Measurements from ENCODE around the gene EEF2K.
A peak's percentile ranks its signal among the peaks of the same experiment; 100 is the strongest.
"Not testable (repeated sequence)": the region's sequence is repeated elsewhere in the genome, so short reads cannot be mapped to it uniquely, and the experiment has no call there.

Gene EEF2K

GRCh38 chr16:22207715-22208360 is 1.8 kb downstream of the EEF2K start:
- DNase-seq, result no peak

GRCh38 chr16:22210285-22210684 is 4.2 kb downstream of the EEF2K start:
- DNase-seq, result no peak

GRCh38 chr16:22210854-22211253 is 4.8 kb downstream of the EEF2K start:
- DNase-seq, result no peak

- DNase-seq, result no peak
These were observed 7.2 kb downstream of the EEF2K start for GRCh38 chr16:22213236-22213635.

- no peak for DNase-seq
These were observed 7.7 kb downstream of the EEF2K start for GRCh38 chr16:22213801-22214200.

- no peak for DNase-seq
These were observed 8.3 kb downstream of the EEF2K start for GRCh38 chr16:22214402-22214801.

GRCh38 chr16:22214889-22215288 is 8.8 kb downstream of the EEF2K start:
- DNase-seq, result no peak

GRCh38 chr16:22216191-22216831 is 10.2 kb downstream of the EEF2K start:
- no peak for DNase-seq

- DNase-seq, result not testable (repeated sequence)
These were observed 10.8 kb downstream of the EEF2K start for GRCh38 chr16:22216832-22217225.

- peak in 1 of 56 donors; percentile 3 for DNase-seq
These were observed 12.0 kb downstream of the EEF2K start for GRCh38 chr16:22217890-22218730.

- DNase-seq, result no peak
These were observed 13.5 kb downstream of the EEF2K start for GRCh38 chr16:22219389-22220068.

- peak in 1 of 56 donors; percentile 3 for DNase-seq
These were observed 14.0 kb downstream of the EEF2K start for GRCh38 chr16:22220069-22220440.

- DNase-seq, result peak in 46 of 56 donors; percentile 1 to 83 (median 35)
These were observed 14.6 kb downstream of the EEF2K start for GRCh38 chr16:22220714-22221113.

- no peak for DNase-seq
These were observed 15.9 kb downstream of the EEF2K start for GRCh38 chr16:22222006-22222405.

- DNase-seq, result no peak
These were observed 16.9 kb downstream of the EEF2K start for GRCh38 chr16:22222998-22223397.

GRCh38 chr16:22225060-22225459 is 19.0 kb downstream of the EEF2K start:
- peak in 48 of 56 donors; percentile 1 to 91 (median 38) for DNase-seq

- DNase-seq, result no peak
These were observed 23.8 kb downstream of the EEF2K start for GRCh38 chr16:22229889-22230288.

- no peak for DNase-seq
These were observed 26.4 kb downstream of the EEF2K start for GRCh38 chr16:22232277-22233036.

GRCh38 chr16:22233037-22233372 is 26.9 kb downstream of the EEF2K start:
- DNase-seq, result no peak

GRCh38 chr16:22235839-22236745 is 30.0 kb downstream of the EEF2K start:
- no peak for DNase-seq

Measured in nucleus accumbens (tissue), 56 donors.